ENCODE results near the gene CTBP2.

CTBP2 gene

DNA sequence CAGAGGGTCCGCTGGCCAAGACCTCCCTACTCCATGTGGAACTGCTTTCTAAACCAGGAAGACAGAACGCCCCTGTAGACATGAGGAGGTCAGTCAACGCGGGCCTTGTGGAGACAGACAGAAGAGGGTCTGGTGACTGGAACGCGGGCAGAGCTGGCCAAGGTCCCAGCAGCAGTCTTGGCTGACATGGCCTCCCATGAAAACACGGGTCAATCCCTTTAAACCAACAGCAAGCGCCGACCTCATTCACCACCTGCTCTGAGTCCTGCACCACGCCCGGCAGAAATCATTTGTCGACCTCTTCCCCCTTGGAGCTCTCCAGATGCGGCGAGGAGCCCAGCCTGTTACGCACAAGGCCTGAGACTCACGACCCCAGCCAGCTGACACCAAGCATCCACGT lies 140.0 kb downstream of the CTBP2 start:
- H3K4me3 ChIP-seq: no peak overlapping the region
- peak overlapping the region; percentile 83 to 96 for H3K27ac ChIP-seq
- DNase-seq (ENCODE audit: low spot score): no peak
- TF ChIP-seq, protein P1, sequence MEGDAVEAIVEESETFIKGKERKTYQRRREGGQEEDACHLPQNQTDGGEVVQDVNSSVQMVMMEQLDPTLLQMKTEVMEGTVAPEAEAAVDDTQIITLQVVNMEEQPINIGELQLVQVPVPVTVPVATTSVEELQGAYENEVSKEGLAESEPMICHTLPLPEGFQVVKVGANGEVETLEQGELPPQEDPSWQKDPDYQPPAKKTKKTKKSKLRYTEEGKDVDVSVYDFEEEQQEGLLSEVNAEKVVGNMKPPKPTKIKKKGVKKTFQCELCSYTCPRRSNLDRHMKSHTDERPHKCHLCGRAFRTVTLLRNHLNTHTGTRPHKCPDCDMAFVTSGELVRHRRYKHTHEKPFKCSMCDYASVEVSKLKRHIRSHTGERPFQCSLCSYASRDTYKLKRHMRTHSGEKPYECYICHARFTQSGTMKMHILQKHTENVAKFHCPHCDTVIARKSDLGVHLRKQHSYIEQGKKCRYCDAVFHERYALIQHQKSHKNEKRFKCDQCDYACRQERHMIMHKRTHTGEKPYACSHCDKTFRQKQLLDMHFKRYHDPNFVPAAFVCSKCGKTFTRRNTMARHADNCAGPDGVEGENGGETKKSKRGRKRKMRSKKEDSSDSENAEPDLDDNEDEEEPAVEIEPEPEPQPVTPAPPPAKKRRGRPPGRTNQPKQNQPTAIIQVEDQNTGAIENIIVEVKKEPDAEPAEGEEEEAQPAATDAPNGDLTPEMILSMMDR (IDR thresholded peaks at IDR 0.05): no peak

DNA sequence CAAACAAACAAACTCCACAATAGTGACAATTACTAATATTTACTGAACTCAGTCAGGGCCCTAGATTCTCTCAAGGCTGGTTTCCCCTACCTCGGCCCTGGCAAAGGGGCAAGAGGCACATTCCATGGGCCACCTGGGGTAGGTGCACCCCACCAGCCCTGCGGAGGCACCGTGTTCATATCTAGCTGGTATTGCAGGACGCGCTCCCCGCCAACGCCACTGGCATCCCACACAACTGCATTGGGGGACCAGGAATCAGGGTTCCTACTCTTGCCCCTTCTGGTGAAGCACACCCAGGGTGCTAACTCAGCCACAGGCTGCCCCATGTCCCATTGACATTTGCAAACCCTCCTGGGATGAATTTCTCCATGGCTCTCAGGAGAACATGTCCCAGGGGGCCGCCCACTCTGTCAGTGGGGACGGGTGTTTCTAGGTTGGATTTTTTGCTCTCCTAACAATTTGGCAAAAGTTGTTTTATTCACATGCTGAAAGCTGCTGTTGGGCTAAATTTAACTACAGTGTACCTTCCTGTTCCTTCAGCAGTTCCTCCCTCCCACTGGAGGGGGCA lies 141.7 kb downstream of the CTBP2 start:
- DNase-seq (ENCODE audit: low spot score): no peak
- Histone ChIP-seq H3K27ac (peak overlapping the region; percentile 83 to 96), H3K4me3 (no peak overlapping the region)
- TF ChIP-seq, protein P1 (IDR thresholded peaks at IDR 0.05): no peak

DNA sequence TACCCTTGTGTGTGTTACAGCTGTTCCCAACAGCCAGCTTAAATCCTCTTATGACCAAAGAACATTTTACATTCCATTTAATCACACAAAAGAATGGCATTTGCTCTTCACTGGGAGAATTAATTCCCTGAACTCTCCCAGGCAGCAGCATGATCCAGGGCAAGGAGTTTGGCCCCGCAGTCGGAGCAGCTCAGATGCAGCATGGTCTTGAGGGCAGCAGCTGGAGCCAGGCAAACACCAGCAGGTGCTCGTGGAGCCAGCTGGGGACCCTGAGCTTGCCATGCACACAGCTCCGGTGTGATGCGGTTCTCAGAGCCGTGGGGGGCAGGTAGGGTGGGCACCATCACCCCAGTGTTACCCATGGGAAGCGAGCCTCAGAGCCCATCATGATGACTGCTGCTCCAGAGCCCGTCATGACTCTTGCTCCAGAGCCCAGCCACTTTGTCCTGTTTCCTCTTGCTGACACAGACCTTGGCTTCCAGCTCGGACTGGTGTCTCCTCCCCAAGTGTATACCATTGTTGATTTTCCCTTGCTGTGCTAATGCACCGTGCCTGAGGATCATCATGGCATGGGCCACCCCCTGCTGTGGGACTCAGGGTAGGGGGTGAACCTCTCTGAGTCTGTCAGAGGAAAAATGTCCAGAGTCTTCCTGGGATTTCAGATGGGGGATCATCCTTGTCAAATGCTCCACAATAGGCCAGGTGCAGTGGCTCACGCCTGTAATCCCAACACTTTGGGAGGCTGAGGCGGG lies 142.6 kb downstream of the CTBP2 start:
- TF ChIP-seq, protein P1 (IDR thresholded peaks at IDR 0.05): no peak
- Histone ChIP-seq H3K27ac (peak overlapping the region; percentile 83 to 96), H3K4me3 (peak overlapping the region; percentile 7)
- no peak for DNase-seq (ENCODE audit: low spot score)

DNA sequence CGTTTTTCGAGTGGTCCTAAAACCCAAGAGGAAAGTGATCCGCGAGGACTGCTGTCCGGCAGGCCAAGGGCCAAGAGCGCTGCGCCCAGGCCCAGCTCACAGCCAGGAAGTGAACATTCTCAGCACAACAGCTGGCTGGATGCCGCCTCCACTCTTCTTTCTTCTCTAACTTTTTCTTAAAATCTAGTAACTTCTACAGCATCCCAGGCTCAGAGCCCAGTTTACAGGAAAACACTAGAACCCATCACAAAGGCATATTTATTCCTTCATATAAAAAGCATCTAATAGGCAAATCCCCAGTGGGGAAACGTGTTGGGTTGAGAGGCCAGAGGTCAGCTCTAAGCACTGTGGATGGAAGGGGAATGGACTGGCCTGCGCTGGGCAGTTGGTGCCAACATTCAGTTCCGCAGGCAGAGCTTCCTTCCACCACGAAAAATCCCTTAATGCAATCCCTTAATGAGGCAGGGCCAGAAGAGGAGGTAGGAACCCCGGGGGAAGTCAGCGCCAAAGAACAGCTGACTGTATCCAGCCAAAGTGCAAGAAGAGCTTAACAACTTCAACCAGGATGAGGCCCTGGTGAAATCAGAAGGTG lies 143.7 kb downstream of the CTBP2 start:
- peak overlapping the region; percentile 36 for H3K4me3 ChIP-seq
- H3K27ac ChIP-seq: peak overlapping the region; percentile 83 to 96
- TF ChIP-seq, protein P1 (IDR thresholded peaks at IDR 0.05): no peak
- no peak for DNase-seq (ENCODE audit: low spot score)

DNA sequence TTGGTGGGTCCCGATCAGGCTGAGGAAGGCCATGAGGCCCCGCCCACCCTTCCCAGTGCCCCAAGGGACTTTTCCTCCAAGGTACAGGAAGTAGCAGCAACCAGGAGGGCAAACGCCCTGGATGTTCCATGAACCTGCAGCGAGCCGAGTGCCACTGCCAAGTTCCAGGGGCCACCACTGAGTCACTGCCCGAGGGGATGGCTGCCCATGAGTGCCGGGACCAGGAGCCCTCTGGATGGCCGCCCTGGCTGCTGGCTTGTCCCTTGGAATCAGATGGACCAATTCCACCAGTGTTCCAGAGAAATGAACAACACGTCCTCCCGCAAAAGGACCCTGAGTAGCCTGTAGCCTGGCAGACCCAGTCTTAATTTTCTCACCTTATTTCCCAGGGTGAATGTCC lies 144.2 kb downstream of the CTBP2 start:
- peak; percentile 97 for DNase-seq (ENCODE audit: low spot score)
- Histone ChIP-seq H3K4me3 (peak overlapping the region; percentile 36), H3K27ac (peak overlapping the region; percentile 83 to 96)
- TF ChIP-seq, protein P1 (IDR thresholded peaks at IDR 0.05): no peak

DNA sequence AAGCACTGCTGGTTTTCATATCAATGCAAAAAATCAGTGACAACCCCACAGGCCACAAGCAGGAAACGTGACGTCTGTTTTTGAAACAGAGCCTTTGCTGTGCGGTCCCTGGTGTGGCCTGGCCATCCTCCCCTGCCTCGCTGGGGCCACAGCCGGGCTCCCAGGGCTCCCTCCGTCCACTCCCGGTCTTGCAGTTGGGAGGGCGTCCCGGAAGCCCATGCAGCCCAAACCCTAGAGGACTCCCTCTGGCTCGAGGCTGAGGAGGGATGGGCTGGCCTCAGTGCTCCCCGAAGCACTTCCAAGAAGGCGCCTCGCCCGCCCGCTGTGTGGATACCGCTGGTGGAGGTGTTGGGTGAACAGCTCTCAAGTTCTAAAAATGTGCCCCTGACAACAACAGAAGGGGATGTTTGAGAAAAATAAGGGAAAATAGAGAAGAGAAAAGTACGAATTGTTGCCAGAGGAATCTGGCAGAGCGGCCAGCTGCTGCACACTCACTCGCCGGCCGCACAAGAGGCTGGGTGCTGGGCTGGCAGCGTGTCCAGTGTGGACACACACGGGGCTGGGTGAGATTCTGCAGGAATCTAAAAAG lies 144.9 kb downstream of the CTBP2 start:
- peak overlapping the region; percentile 36 for H3K4me3 ChIP-seq
- DNase-seq (ENCODE audit: low spot score): no peak
- peak overlapping the region; percentile 83 to 96 for H3K27ac ChIP-seq
- TF ChIP-seq, protein P1 (IDR thresholded peaks at IDR 0.05): no peak

Measured in coronary artery (tissue), 2 donors.